ENCODE measurements around the gene SORL1-AS1.

Gene SORL1-AS1

DNA sequence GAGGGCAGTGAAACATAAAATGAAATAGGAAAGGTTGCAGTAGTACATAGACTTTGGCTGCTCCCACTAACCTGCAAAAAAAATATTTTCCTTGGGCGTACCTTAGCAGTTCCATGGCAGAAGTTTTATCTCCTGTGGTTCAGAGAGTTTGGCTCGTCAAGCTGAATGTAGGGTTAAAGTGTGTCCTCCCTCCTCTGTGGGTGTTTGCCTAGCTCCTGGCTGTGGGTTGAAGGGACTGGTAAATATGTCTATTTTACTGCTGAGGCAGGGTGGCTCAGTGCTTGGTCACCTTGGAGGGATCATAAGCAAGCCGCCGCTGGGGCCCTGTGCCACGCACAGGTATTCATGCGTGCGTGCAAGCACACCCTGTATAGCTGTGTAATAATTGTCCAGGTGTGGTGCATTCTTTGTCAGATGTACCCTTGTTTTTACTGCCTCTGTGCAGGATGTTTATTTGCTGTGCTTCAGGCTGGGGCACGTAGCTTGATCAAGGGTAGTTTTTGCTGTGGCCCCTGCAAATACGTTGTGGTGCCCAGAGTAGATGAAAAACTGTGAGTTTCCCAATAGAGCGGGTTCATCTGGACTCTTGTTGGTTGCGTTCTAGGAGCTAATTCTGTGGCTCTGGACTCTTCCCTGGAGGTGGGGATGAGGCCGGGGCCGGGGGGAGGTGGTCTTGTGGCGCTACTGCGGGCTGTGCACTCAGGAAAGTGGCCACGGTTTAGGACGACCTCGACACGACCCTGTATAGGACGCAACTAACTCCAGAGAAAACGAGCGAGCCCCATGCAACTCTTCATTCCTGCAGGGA lies 1.4 kb downstream of the SORL1-AS1 start:
- no peak for DNase-seq

GRCh38 chr11:121450401-121450800 lies 2.4 kb downstream of the SORL1-AS1 start:
- no peak for DNase-seq

GRCh38 chr11:121449626-121450025 lies 3.1 kb downstream of the SORL1-AS1 start:
- no peak for DNase-seq

- no peak for DNase-seq
Measured at GRCh38 chr11:121449123-121449522, 3.6 kb downstream of the SORL1-AS1 start.

- peak; percentile 16 for DNase-seq
Measured at GRCh38 chr11:121448431-121448941, 4.3 kb downstream of the SORL1-AS1 start.

DNA sequence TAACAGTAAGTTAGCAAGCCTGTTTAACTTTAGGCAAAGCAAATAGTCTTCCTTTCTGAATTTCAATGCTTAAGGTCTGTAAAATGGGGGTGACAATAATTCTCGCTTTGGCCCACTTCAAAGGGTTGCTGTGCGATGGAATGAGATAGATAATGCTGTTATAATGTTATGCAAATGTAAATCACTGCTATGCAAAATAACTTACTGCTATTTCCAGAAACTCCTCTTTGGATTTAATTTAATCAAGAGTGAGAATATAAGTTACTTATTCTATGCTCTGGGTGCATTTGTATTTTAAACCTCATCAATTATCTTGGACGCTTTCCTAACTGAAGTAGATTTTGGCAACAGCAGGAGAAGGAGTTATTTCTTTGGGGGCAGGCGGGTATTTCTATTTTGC lies 4.8 kb downstream of the SORL1-AS1 start:
- no peak for DNase-seq

DNA sequence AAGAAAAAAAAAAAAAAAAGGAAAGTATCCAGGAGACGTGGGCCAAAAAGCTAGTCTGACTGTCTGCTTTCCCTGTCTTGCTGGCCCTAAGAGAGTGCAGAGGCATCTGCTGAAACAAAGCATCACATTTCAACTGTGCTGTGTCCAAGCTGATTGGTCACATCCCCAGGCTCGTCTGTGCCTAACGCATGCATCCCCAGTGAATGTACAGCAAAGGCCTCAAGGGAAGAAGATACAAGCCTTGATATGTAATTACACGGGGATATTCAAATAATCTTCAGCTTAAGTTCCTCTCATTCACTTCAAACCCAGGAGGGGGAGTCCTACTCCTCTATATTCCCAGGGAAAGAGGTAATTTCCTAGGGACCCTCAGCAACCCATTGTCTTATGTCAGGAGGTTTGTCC lies 6.0 kb downstream of the SORL1-AS1 start:
- DNase-seq, result no peak

- DNase-seq, result no peak
Measured at GRCh38 chr11:121445071-121445768, 7.5 kb downstream of the SORL1-AS1 start.

- no peak for DNase-seq
Measured at GRCh38 chr11:121444526-121444925, 8.2 kb downstream of the SORL1-AS1 start.

DNA sequence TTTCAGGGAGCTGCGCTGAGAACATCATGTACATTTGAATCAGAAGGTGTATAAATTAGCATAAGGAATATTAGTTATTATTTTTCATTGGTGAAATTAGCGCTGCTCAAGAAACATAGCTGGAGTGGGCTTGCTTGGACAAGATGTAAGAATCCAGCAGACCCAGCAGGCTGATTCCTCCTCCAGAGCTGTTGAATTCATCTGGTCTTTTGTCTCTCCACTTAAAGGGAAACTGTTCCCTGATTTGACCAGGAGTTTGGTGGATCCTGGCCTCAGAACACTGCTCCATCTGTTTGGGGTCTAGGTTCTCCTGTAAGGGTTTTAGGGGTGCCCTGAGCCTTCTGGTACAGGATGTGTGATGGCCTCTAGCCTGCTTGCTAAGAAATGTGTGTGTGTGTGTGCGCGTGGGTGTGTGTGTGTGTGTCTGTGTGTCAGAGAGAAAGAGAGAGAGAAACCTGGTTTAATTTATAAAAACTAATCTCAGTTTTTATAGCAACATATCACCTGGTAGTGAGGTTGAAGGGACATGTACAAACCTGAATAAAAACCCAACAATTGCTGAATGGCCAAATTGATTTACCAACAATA lies 9.0 kb downstream of the SORL1-AS1 start:
- DNase-seq, result no peak

- no peak for DNase-seq
Measured at GRCh38 chr11:121441521-121441920, 11.2 kb downstream of the SORL1-AS1 start.

DNA sequence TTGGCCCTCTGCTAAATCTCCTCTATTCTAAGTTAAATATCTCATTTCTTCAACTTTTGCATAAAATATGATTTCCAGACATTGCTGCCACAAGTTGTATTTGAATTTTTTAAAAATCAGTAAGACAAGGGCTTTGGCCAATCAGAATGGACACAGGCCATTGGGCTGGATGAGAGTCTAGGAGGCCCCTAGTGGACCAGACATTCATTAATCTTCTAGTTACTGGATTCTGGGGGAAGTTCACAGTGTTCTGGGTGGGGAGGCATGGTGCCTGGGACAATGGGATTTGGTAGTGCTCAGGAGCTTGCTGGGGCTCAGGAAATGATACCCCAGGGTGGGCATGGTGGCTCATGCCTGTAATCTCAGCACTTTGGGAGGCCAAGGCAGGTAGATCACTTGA lies 13.0 kb downstream of the SORL1-AS1 start:
- no peak for DNase-seq

DNA sequence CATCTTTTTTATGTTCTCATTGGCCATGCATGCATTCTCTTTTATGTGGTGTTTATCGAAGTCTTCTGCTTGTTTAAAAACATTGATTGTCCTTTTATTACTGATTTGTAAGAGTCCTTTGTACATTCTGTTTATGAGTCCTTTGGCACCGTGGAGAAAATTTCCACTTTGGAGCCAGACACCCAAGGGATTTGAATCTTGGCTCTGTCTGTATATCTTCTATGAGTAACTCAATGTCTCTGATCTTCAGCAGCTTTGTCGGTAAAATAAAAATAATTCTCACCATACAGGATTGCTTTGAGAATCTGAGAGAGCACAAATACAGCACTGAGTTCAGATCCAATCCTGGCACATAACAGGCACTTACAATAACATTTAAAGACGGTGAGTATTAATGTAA lies 13.4 kb downstream of the SORL1-AS1 start:
- no peak for DNase-seq

DNA sequence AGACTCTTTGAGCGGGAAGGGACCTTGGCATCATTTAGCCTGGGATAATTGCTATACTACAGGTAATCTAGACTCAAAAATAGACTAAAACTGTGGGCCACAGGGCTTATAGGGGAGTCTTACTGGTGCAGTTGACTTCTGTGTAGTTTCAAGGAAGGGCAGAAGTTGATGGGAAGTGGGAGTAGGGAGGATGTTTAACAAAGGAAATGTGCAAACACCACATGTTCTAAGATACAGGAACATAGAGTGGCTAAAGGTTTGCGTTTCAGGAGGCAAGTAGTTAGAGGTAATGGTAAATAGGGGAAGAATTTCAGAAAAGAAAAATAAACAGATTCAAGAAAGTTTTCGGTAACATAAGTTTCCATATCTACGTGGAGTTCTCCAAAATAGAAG lies 15.1 kb downstream of the SORL1-AS1 start:
- no peak for DNase-seq

GRCh38 chr11:121437018-121437685 lies 15.6 kb downstream of the SORL1-AS1 start:
- no peak for DNase-seq

DNA sequence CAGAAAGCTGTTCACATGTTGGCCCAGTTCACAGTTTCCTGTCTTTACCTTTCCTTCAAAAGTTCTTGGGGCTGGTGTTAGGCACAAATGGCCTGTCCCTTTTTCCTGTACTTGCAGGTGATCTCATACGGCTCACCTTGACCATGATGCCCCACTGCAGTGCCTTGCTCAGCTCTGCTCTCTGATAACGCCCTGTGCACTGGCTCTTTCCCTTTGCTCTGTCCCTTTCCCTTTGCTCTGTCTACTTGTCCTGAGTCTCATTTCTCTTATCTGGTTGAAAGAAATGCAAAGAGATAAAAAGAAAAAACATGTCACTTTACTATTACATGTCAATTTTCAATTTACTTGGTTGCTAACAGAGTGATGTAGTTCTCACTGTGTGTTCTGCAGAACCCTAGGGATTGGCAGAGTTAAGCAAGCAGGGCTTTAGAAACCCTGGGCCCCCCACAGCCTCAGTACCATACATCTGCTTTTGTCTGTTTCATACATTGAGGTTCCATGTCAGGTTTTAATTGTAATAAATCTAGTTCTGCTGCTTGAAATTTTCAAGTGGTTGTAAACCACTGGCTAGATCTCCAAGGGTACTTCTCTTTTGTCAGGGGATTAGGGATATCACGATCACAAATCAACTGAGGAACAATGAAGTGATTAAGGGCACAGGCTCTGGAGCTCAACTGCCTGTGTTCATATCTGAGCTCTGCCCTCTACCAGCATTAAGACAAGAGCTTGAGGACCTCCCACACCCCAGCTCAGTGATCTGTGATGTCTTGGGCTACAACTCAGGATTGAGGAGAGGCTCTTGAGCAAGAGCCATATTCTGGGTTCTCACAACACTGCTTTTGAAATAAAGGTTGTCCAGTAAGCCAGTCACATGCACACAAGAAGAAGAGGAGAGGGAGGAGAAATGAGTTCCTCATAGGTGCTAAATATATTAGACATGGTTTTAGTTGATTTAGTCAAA lies 16.9 kb downstream of the SORL1-AS1 start:
- DNase-seq, result no peak

DNA sequence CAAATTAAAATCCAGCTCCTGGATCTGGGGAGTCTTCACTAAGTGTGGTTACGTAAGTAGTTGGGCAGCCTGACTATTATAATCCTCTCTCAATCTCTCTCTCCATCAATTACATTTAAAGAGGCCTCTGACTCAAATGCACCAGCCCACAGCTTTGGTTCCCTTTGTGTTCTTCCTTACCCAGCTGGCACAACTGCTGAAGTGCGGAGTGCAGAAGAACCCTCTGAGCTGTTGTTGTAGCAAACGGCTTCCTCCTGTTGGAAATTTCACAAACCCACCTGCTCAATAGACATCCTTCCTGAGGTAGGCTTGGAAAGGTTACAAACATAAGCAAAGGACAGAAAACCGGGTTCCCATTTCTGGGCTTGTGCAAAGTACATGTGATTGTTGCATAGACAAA lies 17.6 kb downstream of the SORL1-AS1 start:
- DNase-seq, result no peak

- DNase-seq, result no peak
Measured at GRCh38 chr11:121431820-121432526, 20.8 kb downstream of the SORL1-AS1 start.

DNA sequence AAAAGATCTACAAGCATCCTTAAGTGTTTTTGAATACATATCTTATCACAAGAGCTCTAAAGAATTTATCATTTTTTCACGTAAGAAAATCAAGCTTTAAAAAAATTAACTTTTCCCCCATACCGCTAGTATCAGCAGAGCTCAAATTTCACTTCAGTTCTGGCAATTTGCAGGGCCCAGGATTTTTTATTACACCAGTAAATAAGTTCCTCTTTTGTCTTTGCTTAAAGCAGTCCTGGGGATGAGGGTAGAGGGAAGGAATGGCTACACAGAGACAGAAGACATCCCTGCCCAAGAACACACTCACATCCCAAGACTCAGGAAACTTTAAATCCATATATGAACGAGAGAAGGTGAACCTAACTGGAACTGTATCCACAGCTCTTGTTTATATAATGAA lies 23.2 kb downstream of the SORL1-AS1 start:
- DNase-seq, result no peak

- DNase-seq, result no peak
Measured at GRCh38 chr11:121427400-121427744, 25.4 kb downstream of the SORL1-AS1 start.
